DND-41 (cell line): ENCODE results near the gene SLK.

Experiments
- ATAC-seq: fragments of 200-7000 bp; cut with Tn5 transposase; 3 replicates; pipeline ENCODE4 v1.9.1; 2021; ENCODE audit warnings: low read depth; ENCODE audit not compliant: insufficient read depth
- DNase-seq: peaks from one replicate; pipeline ENCODE4 v3.0.0-alpha.2; 2020
- H2AFZ ChIP-seq: 2 replicates; pipeline ENCODE4 v1.6.0; 2012; ENCODE audit warnings: low read depth, low read length
- H3K27ac ChIP-seq: 2 replicates; pipeline ENCODE4 v1.5.1; 2012; ENCODE audit warnings: low read length, inconsistent platforms
- H3K27me3 ChIP-seq: fragments of 200-600 bp; sonication (generic); 2 replicates; pipeline ENCODE4 v1.6.0; 2012; ENCODE audit warnings: low read length, mild to moderate bottlenecking, inconsistent platforms; ENCODE audit not compliant: insufficient read depth, poor library complexity
- H3K36me3 ChIP-seq: 2 replicates; pipeline ENCODE4 v1.5.1; 2012; ENCODE audit warnings: low read length, inconsistent platforms; ENCODE audit not compliant: insufficient read depth
- H3K4me1 ChIP-seq: 2 replicates; pipeline ENCODE4 v1.5.1; 2012; ENCODE audit warnings: mild to moderate bottlenecking, low read length; ENCODE audit not compliant: insufficient read depth
- H3K4me2 ChIP-seq: 2 replicates; pipeline ENCODE4 v1.6.0; 2012; ENCODE audit warnings: mild to moderate bottlenecking, moderate library complexity, low read length, inconsistent platforms; ENCODE audit not compliant: insufficient read depth
- H3K4me3 ChIP-seq, 2 experiments: fragments of 200-600 bp in 1 of 2; shearing (Covaris generic) in 1 of 2; 2 replicates each; pipeline ENCODE4 v1.5.1; 2012 to 2016; ENCODE audit warnings: inconsistent platforms in 2 of 2, low read length in 2 of 2, mild to moderate bottlenecking in 2 of 2, low read depth in 1 of 2, moderate library complexity in 1 of 2
- H3K79me2 ChIP-seq: 2 replicates; pipeline ENCODE4 v1.6.0; 2012; ENCODE audit warnings: low read length, inconsistent platforms; ENCODE audit not compliant: insufficient read depth
- H3K9ac ChIP-seq: 2 replicates; pipeline ENCODE4 v1.6.0; 2012; ENCODE audit warnings: low read depth, mild to moderate bottlenecking, inconsistent platforms, low read length, moderate library complexity
- H3K9me3 ChIP-seq: 2 replicates; pipeline ENCODE4 v1.5.1; 2012; ENCODE audit warnings: low read length, moderate library complexity, mild to moderate bottlenecking, inconsistent platforms; ENCODE audit not compliant: insufficient read depth, severe bottlenecking
- H4K20me1 ChIP-seq: 2 replicates; pipeline ENCODE4 v1.6.0; 2012; ENCODE audit warnings: low read length; ENCODE audit not compliant: insufficient read depth
- EZH2 ChIP-seq: IDR thresholded peaks from 3 replicates; pipeline ENCODE4 v1.6.1; 2012; ENCODE audit warnings: borderline replicate concordance, low read depth, mild to moderate bottlenecking, moderate library complexity, low read length, inconsistent platforms; ENCODE audit not compliant: severe bottlenecking
- TF ChIP-seq, protein P1 (sequence below): IDR thresholded peaks from 2 replicates; pipeline ENCODE4 v1.5.1; 2012; ENCODE audit warnings: borderline replicate concordance, low read length, moderate library complexity, mild to moderate bottlenecking; ENCODE audit not compliant: poor library complexity, severe bottlenecking; ENCODE audit errors: extremely low read depth

Gene SLK

DNA sequence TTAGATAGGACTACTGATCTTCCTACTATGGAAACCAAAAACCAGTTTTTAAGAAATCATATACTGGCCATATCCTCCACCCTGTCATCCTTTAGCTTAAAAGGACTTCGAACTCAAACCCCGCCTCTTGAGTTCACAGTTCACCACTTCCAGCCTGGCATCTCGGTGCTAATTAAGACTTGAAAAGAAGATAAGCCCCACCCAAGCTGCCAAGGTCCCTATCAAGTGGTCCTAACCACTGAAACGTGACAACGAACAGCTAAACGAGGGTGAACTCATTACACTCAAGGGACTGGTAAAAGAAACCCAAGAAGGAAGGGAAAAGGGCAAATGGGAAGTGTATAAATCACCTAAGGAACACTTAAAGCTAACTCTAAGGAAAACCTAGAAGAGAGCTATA is 102.7 kb downstream of the SLK start:
- no peak overlapping the region for H3K4me2 ChIP-seq
- H3K9ac ChIP-seq = no peak overlapping the region
- no peaks in the 10 kb centered on the region; the same call in 1 of the 2 replicates for H4K20me1 ChIP-seq
- no peak overlapping the region for H3K4me3 ChIP-seq
- TF ChIP-seq, protein P1, sequence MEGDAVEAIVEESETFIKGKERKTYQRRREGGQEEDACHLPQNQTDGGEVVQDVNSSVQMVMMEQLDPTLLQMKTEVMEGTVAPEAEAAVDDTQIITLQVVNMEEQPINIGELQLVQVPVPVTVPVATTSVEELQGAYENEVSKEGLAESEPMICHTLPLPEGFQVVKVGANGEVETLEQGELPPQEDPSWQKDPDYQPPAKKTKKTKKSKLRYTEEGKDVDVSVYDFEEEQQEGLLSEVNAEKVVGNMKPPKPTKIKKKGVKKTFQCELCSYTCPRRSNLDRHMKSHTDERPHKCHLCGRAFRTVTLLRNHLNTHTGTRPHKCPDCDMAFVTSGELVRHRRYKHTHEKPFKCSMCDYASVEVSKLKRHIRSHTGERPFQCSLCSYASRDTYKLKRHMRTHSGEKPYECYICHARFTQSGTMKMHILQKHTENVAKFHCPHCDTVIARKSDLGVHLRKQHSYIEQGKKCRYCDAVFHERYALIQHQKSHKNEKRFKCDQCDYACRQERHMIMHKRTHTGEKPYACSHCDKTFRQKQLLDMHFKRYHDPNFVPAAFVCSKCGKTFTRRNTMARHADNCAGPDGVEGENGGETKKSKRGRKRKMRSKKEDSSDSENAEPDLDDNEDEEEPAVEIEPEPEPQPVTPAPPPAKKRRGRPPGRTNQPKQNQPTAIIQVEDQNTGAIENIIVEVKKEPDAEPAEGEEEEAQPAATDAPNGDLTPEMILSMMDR = no peak
- TF ChIP-seq EZH2 = no peak
- DNase-seq = no peak
- no peak overlapping the region for H2AFZ ChIP-seq
- ATAC-seq = no peak
- peaks cover 25% of the 10 kb centered on the region for H3K27me3 ChIP-seq
- H3K36me3 ChIP-seq = no peaks in the 10 kb centered on the region
- H3K4me1 ChIP-seq = no peaks in the 10 kb centered on the region
- H3K27ac ChIP-seq = no peak overlapping the region
- H3K9me3 ChIP-seq = no peaks in the 10 kb centered on the region
- H3K79me2 ChIP-seq = no peaks in the 10 kb centered on the region

DNA sequence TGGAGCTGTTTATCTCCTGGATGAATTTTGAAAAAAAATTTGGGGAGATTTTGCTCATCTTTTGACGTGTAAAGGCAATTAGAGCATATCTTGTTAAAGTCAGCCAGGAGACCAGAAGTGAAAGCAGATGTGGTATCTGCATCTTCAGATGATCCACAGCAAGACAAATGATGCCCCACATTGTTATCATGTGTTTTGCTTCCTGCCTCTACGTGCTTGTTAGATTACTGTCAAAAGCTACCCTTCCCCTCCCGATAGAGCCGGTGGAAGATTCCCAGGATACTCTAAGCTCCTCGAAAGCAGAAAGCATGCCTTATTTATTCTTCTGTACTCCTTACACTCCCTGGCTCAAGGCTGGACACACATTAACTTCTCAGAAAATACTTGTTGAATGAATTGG is 105.8 kb downstream of the SLK start:
- H3K79me2 ChIP-seq = no peaks in the 10 kb centered on the region
- no peak overlapping the region for H3K4me3 ChIP-seq
- H4K20me1 ChIP-seq = no peaks in the 10 kb centered on the region; the same call in 1 of the 2 replicates
- no peak overlapping the region for H3K9ac ChIP-seq
- ATAC-seq (no peak), DNase-seq (no peak)
- no peaks in the 10 kb centered on the region for H3K9me3 ChIP-seq
- no peaks in the 10 kb centered on the region for H3K4me1 ChIP-seq
- H3K27me3 ChIP-seq = peaks cover 47% of the 10 kb centered on the region
- TF ChIP-seq, protein P1 = no peak
- no peak for TF ChIP-seq EZH2
- H3K4me2 ChIP-seq = no peak overlapping the region
- no peak overlapping the region for H3K27ac ChIP-seq
- H3K36me3 ChIP-seq = no peaks in the 10 kb centered on the region
- H2AFZ ChIP-seq = no peak overlapping the region

DNA sequence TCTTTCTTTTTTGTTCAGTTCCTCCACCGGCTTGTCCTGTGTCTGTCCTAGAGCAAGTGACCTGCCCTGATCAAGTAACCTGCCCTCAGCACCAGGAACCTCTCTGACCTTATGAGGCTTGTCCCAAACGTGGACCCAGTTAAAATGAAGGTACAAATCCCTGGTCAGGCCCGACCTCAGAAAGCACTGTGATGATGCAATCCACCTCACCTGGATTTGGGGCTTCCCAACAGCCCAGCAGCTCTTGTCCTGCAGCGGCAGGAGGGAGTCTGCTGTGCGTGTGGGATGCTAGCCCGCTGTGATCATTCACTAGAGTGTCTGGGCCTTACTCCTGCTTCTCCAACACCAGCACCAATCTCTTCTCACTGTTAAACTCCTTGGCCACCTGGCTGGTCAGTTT is 107.6 kb downstream of the SLK start:
- Histone ChIP-seq H3K36me3 (no peaks in the 10 kb centered on the region), H3K27me3 (peaks cover 47% of the 10 kb centered on the region), H4K20me1 (no peaks in the 10 kb centered on the region; the same call in 1 of the 2 replicates), H3K27ac (no peak overlapping the region), H3K4me2 (no peak overlapping the region), H3K79me2 (no peaks in the 10 kb centered on the region), H2AFZ (no peak overlapping the region), H3K4me1 (no peaks in the 10 kb centered on the region), H3K9ac (no peak overlapping the region), H3K9me3 (no peaks in the 10 kb centered on the region), H3K4me3 (no peak overlapping the region)
- no peak for DNase-seq
- ATAC-seq = no peak
- TF ChIP-seq EZH2 = no peak
- TF ChIP-seq, protein P1 = no peak

DNA sequence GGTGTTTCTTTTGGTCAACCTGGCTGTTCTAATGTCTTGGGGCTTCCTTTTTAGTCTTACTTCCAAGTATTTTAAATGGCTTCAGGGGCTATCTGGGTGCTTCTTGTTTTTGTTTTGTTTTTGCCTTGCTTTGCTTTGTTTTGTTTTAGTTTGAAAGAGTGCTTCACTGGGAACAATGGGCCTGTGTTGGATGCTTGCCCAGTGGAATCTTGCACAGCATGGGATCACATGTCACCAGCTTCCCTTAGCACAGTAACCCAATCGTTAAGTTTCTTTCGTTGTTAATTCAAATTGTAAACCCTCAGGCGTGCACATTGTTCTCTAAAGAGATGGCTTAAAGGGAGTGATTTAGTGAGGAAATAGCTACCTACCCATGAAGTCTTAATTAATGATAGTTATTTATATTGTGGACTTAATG is 109.8 kb downstream of the SLK start:
- no peaks in the 10 kb centered on the region for H3K4me1 ChIP-seq
- H3K9me3 ChIP-seq = no peaks in the 10 kb centered on the region
- H3K9ac ChIP-seq = no peak overlapping the region
- no peak for DNase-seq
- no peaks in the 10 kb centered on the region for H3K36me3 ChIP-seq
- ATAC-seq = no peak
- H3K4me2 ChIP-seq = no peak overlapping the region
- peaks cover 34% of the 10 kb centered on the region for H3K27me3 ChIP-seq
- TF ChIP-seq, protein P1 = no peak
- TF ChIP-seq EZH2 = no peak
- no peaks in the 10 kb centered on the region for H3K79me2 ChIP-seq
- no peak overlapping the region for H3K27ac ChIP-seq
- H3K4me3 ChIP-seq = no peak overlapping the region
- no peaks in the 10 kb centered on the region; the same call in 1 of the 2 replicates for H4K20me1 ChIP-seq
- H2AFZ ChIP-seq = no peak overlapping the region
